Stimulated activated CD8-positive, alpha-beta memory T cell treated with anti-CD3 and anti-CD28 coated beads, Interleukin-15, amount 100 ng/mL, for 1 hour (primary cell): ENCODE data around the gene NXPE2.
"Not testable (repeated sequence)": the region's sequence is repeated elsewhere in the genome, so short reads cannot be mapped to it uniquely, and the experiment has no call there.

Source experiments
- DNase-seq: peaks from one replicate; pipeline ENCODE4 v3.0.0-alpha.2; 2020; ENCODE audit warnings: low read depth

The NXPE2 gene

DNA sequence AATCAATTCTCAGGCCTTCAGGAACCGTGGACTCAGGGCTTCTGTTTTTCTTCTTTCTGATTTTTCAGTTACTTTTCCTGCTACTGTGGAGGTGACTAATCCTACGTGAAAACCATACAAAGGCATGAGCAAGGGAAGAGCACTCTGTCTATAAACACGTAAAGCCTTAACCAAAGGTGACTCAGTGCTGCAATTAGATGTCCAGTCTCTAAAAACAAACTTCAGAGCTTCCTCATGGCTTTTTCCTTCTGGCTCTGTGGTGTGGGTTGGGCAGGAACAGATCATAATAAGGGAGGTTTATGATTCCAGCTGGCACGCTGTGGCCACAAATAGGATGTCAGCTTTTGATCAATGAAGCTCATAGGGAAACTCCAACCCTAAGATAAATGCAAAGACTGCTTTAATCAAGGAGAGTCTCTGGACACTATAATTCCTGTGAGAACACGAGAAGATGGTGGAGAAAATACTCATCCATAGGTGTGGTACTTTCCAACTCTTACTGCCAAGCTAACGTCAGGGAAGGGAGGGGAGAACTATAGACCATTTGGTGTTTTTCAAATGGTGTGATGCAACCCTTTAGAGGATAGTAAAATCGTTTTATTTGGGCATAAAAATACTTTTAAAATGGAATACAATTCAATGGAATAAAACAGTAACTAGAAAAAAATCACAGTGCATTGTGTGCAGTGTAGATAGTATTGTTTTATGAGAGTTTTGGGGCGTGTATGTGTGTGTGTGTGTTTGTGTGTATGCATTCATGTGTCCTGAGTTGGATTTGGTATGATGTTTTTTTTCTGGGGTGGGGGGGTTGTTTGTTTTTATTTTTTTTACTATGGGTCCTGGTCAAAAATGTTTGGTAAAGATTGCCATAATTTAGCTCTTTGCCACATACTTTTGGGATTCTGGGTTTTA is at the start of gene NXPE2:
Gene NXPE2 (plus strand): TSS at position 403 of the 912 bp plus-strand sequence. CDS start 49 bp downstream, at position 452.
- DNase-seq: no peak

GRCh38 chr11:114631445-114631965 is 46.8 kb upstream of the NXPE2 start:
- not testable (repeated sequence) for DNase-seq

GRCh38 chr11:114639440-114639839 is 38.9 kb upstream of the NXPE2 start:
- not testable (repeated sequence) for DNase-seq

DNA sequence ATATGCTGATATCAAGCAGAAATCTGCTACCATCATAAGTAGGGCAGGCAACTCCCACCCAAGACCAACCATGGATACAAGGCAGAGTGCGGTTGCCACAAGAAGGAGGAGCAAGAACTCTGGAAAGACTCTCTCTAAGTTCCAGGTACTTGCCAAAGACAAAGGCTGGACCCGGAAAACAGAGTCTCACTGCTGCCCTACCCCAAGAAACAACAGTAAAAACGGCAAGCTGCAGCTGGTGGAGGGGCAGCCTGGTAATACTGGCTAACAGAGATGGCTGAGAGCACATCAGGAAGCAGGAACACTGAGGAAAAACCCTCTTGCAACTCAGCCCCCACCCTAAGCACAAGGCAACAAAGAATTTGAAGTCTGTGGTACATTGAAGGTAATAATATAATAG is 27.7 kb upstream of the NXPE2 start:
- DNase-seq: no peak

GRCh38 chr11:114651145-114651718 is 27.1 kb upstream of the NXPE2 start:
- DNase-seq: no peak

DNA sequence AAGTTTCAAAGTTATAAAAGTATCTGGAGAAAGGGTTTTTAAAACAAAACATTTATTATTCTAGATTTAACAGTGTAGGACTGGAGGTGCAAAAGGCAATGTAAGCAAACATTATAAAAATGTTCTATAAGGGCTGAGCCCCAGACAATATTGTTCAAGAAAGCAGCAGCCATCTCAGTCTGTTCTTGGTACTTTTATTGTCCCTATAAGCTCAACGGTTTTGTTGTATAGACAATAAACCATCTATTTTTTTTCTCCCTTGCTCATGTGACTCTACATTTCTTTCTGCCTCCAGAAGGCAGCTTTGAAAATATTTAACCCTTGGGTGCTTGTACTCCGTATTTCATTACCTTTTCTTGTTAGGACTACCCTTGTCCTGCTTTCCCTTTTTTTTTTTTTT is 25.2 kb upstream of the NXPE2 start:
- DNase-seq: no peak

DNA sequence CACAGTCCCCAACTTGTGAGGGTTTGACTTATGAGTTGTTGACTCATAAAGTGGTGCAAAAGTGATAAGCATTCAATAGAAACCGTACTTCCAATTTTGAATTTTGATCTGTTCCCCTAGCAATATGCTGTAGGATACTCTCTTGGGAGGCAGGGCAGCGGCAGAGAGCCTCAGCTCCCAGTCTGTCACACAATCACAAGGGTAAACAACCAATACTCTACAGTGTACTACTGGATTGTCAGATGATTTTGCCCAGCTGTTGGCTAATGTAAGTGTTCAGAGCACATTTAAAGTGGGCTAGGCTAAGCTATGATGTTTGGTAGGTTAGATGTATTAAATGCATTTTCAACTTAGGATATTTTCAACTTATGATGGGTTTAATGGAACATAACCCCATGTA is 13.7 kb upstream of the NXPE2 start:
- no peak for DNase-seq

GRCh38 chr11:114666760-114667159 is 11.6 kb upstream of the NXPE2 start:
- no peak for DNase-seq

DNA sequence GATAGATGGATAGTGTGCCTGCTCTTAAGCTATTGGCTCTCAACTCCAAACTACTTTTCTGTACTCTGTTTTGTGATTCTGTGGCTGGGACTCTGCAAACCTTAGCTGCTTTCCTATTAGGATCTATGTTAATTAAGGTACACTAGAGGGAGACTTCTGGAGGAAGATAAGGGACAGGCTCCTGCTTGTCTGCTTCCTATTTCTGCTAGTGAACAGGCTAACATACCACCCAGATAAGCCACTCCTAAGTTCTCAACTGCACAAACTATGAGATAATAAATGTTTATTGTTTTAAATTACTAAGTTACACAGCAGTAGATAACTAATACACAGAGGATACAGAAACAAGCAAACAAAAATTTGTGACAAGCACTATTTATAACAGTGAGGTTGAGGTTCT is 10.2 kb upstream of the NXPE2 start:
- DNase-seq: no peak

GRCh38 chr11:114673661-114674060 is 4.7 kb upstream of the NXPE2 start:
- no peak for DNase-seq

GRCh38 chr11:114679505-114679904 is 1.2 kb downstream of the NXPE2 start:
- DNase-seq: no peak

DNA sequence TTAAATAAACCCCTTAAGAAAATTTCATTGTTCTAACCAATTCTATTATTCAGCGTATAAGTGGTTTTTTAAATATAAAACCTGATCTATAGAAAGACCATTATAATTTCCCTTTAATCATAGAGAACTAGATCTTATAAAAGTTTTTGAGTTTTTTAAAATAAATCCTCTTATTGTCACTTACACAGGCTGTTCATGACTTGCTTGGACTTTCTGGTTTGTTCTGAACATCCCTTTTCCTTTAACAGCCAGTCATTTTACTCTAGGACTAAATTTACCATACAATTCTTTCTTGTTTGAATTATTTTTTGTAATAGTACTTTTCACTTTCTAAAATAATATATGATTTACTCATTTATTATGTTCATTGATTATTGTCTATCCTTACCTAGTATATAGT is 4.7 kb downstream of the NXPE2 start:
- DNase-seq: no peak

GRCh38 chr11:114684636-114685035 is 6.3 kb downstream of the NXPE2 start:
- DNase-seq: no peak

- no peak for DNase-seq
Measured at GRCh38 chr11:114685097-114685496, 6.8 kb downstream of the NXPE2 start.

- DNase-seq: no peak
Measured at GRCh38 chr11:114705280-114706024, 27.1 kb downstream of the NXPE2 start.

- DNase-seq: no peak
Measured at GRCh38 chr11:114709960-114710359, 31.6 kb downstream of the NXPE2 start.

GRCh38 chr11:114713756-114714155 is 35.4 kb downstream of the NXPE2 start:
- DNase-seq: no peak

GRCh38 chr11:114719562-114719961 is 41.2 kb downstream of the NXPE2 start:
- no peak for DNase-seq

DNA sequence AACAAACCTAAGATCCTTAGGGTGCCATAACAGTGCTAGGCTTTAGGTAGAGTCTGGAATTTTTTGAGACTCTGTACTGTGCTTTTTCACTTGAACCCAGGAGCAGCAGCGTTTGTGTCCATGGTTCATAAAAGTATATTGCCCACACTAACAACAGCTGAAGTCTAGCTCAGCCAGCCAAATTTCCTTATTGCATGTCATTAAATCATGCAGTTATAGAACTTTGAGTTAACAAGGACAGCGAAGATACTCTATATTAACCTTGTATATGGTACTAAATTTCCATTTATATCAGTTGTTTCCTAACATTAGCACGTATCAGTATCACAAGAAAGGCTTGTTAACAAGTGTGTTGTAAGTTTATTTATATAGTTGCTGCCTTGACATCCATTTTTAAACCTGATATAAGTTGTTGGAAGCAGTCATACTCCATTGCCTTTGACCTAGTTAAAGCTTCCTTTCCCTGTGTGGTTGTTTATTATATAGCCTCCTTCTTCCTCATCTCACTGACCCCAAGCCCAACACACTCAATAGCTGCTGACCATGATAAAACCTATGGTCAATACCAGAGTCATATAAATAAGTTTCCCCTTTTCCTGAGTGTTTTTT is 46.7 kb downstream of the NXPE2 start:
- no peak for DNase-seq

GRCh38 chr11:114725623-114726022 is 47.3 kb downstream of the NXPE2 start:
- no peak for DNase-seq

DNA sequence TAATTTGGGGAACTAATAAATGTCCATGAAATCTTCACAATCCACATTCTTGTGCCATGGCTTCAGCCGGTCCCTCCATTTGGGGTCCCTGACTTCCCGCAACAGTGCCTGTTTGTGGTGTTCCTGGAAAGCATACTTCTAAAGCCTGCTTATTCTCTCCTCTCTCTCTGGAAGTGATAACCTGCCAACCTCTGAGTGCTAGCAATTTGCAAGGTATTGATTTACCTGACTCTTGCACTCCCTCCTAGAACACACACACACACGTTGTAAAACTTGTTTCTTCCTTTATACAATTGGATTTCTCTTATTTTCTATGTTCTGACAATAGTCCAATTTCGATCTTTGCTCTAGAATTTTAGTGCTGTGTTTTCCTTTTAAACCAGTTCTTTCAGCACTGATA is 58.5 kb downstream of the NXPE2 start:
- no peak for DNase-seq

DNA sequence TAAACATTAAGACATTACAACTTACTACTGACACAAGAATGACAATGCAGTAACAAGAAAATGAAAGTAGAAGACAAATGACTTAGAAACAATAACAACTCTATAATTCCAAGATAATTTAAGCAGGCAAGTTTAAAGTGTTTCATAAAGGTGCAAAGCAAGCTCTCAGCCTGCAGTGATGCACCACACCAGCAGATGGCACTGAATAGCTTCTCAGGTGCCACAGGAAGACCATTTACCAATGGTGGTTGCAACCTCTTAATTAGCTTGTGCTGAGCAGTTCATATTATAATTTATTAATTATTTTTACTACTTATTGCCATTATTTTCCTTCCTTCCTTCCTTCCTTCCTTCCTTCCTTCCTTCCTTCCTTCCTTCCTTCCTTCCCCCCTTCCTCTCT is 60.6 kb downstream of the NXPE2 start:
- no peak for DNase-seq
